IPS-18c (cell line): Measurements from ENCODE around the gene NDUFC1.
"Not testable (repeated sequence)": the region's sequence is repeated elsewhere in the genome, so short reads cannot be mapped to it uniquely, and the experiment has no call there.

ENCODE experiments used
- H3K4me3 ChIP-seq: 2 replicates; pipeline ENCODE4 v1.7.0; 2013; ENCODE audit warnings: low read depth, mild to moderate bottlenecking, low read length, moderate library complexity; ENCODE audit not compliant: insufficient read depth
- H3K9me3 ChIP-seq: one replicate; pipeline ENCODE4 v1.6.1; 2013; ENCODE audit warnings: mild to moderate bottlenecking, low read length, moderate library complexity; ENCODE audit not compliant: control insufficient read depth, insufficient read depth

NDUFC1 gene

GRCh38 chr4:139301821-139302611 is at the start of gene NDUFC1:
Gene NDUFC1 (minus strand): TSS chr4:139302477. CDS start chr4:139295798, 6,679 bp downstream.
- Histone ChIP-seq H3K4me3 (peak within 1 kb of the TSS; percentile 96), H3K9me3 (no peaks in the 10 kb centered on the region)

DNA sequence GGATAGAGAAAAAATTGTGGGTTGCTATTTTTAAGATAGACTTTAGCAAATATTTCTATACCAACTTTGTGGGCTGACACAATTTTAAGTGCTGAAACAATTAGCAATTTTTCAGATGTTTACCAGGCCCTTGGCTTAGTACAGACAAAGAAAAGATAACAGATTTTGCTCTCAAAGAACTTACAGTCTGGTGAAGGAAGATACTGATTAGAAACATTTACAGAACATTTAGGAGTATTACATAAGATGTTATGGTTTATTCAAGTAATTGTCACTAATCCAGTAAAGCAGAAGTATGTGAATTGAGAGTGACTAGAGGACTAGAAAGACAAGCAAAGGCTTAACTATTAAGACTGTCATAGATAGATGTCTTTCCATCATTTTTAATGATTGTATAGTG is 35.3 kb upstream of the NDUFC1 start:
- no peaks in the 10 kb centered on the region for H3K9me3 ChIP-seq
- no peak overlapping the region for H3K4me3 ChIP-seq

- H3K9me3 ChIP-seq, result no peaks in the 10 kb centered on the region
- H3K4me3 ChIP-seq, result no peak overlapping the region
These were observed 30.8 kb upstream of the NDUFC1 start for GRCh38 chr4:139333046-139333445.

DNA sequence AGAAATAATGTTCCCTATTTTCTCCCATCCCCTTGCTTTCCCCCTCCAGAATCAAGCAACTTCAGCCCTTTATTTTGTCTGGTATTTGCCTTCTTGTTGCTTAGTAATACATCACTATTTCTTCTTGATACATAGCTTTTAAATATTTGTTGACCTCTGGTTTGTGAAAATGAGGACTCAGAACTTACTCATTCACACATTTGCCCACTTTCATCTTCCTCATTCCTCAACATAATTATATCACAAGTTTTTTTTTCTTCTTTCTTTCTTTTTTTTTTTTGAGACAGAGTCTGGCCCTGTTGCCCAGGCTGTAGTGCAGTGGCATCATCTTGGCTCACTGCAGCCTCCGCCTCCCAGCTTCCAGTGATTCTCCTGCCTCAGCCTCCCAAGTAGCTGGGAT is 28.9 kb upstream of the NDUFC1 start:
- H3K9me3 ChIP-seq, result no peaks in the 10 kb centered on the region
- H3K4me3 ChIP-seq, result no peak overlapping the region

- no peak overlapping the region for H3K4me3 ChIP-seq
These were observed 28.0 kb upstream of the NDUFC1 start for GRCh38 chr4:139330283-139330682.

GRCh38 chr4:139329665-139330200 is 27.5 kb upstream of the NDUFC1 start:
- Histone ChIP-seq H3K4me3 (no peak overlapping the region), H3K9me3 (no peaks in the 10 kb centered on the region)

More at GRCh38 chr4:139330283-139330682, 28.0 kb upstream of the NDUFC1 start:
- H3K9me3 ChIP-seq, result no peaks in the 10 kb centered on the region

DNA sequence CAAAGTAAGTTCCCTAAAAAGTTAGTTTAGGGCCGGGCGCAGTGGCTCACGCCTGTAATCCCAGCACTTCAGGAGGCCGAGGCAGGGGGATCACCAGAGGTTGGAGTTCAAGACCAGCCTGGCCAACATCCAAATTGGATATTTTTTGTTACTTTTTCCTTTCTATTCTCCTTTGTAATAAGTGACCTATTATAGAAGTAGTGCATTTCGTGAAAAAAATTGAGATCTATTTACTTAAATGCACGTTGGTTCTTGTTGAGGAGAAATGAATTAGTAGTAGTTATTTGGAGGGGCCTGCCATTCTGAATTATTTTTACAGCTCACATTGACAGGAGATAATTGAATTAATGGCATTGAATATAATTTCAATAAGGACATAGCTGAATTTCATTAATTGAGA is 22.3 kb upstream of the NDUFC1 start:
- no peak overlapping the region for H3K4me3 ChIP-seq

DNA sequence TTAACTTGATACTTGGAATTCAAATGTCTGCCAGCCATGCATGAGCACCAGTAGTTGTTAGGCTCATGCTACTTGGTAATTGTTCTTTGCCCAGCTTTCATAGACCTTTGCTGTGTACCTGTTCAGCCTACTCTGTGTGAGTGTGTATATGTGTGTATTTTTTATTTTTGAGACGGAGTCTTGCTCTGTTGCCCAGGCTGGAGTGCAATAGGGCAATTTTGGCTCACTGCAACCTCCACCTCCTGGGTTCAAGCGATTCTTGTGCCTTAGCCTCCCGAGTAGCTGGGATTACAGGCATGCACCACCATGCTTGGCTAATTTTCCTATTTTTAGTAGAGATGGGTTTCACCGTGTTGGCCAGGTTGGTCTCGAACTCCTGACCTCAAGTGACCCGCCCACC is 20.3 kb upstream of the NDUFC1 start:
- not testable (repeated sequence) for H3K9me3 ChIP-seq, H3K4me3 ChIP-seq

More for the DNA sequence above, 22.3 kb upstream of the NDUFC1 start:
- H3K9me3 ChIP-seq, result no peaks in the 10 kb centered on the region

GRCh38 chr4:139322070-139322469 is 19.8 kb upstream of the NDUFC1 start:
- H3K9me3 ChIP-seq, H3K4me3 ChIP-seq: not testable (repeated sequence)

DNA sequence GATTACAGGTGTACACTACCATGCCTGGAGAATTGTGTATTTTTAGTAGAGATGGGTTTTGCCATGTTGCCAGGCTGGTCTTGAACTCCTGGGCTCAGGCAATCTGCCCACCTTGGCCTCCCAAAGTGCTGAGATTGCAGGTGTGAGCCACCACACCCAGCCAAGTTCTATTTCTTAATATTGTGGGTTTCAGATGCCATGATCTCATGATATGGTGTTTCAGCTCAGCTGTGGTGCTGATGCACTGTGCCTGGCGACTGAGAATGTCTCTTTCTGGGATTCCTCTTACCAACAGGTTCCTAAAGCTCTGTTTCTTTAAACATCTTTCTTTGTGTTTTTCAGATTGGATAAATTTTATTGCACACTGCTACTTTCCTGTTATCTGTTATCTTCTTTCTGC is 17.3 kb upstream of the NDUFC1 start:
- Histone ChIP-seq H3K4me3 (no peak overlapping the region), H3K9me3 (no peaks in the 10 kb centered on the region)

DNA sequence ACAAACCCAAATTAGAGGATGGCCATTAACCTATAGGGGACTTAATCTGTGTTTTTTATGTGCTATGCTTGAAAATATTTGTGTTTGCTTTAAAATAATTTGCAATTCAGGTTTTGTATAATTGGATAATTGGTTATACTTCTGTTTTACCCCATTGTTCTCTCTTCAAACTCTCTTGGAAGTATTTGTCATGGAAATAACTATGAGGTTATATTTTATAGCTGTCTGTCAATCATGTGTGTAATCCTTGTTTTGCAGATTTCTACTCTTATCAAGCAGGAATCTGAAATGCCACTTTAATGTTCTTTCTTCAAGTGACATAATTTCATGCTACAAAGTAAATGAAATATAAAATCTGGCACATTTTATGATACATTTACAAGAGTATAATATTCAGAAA is 15.4 kb upstream of the NDUFC1 start:
- no peaks in the 10 kb centered on the region for H3K9me3 ChIP-seq
- H3K4me3 ChIP-seq, result no peak overlapping the region

- no peak overlapping the region for H3K4me3 ChIP-seq
- no peaks in the 10 kb centered on the region for H3K9me3 ChIP-seq
These were observed 14.5 kb upstream of the NDUFC1 start for GRCh38 chr4:139316733-139317132.

- Histone ChIP-seq H3K9me3 (no peaks in the 10 kb centered on the region), H3K4me3 (no peak overlapping the region)
These were observed 13.0 kb upstream of the NDUFC1 start for GRCh38 chr4:139315221-139315675.

- Histone ChIP-seq H3K4me3 (no peak overlapping the region), H3K9me3 (no peaks in the 10 kb centered on the region)
These were observed 11.9 kb upstream of the NDUFC1 start for GRCh38 chr4:139314047-139314800.

- not testable (repeated sequence) for H3K9me3 ChIP-seq, H3K4me3 ChIP-seq
These were observed 11.1 kb upstream of the NDUFC1 start for GRCh38 chr4:139313414-139313813.

DNA sequence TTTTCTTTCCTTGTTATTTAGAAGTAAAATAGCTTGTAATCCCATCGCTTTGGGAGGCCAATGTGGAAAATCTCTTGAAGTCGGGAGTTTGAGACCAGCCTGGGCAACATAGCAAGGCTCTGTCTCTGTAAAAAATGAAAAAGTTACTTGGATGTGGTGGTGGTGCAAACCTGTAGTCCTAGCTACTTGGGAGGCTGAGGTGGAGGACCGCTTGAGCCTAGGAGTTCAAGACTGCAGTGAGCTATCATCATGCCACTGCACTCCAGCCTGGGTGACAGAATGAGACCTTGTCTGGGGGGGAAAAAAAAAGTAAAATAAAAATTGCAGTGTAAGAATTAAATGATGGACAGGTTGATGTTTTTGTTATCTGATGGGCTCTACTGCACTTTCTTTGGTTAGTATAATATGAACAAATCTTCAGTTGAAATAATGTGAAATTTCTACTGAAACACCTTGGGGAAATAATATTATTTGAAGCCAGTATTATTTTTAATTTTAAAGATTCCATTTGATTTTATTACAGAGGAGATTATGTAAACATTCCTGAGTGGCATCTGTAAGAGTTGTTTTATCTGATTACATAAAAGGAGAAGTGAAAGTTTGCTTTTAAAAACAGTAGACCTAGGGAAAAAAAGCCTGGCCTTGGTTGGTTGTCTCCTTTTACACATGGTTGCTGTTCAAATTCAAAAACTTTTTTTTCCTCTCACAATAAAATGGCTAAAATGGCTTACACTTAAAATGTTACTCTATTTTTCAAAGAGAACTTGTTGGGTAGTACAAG is 10.5 kb upstream of the NDUFC1 start:
- Histone ChIP-seq H3K9me3 (no peaks in the 10 kb centered on the region), H3K4me3 (no peak overlapping the region)

GRCh38 chr4:139311909-139312308 is 9.6 kb upstream of the NDUFC1 start:
- Histone ChIP-seq H3K9me3 (no peaks in the 10 kb centered on the region), H3K4me3 (no peak overlapping the region)
